HG02623 (cell line): ENCODE results near the gene NLRP9.

Experiments
- ATAC-seq: cut with Tn5 transposase; IDR thresholded peaks from one replicate; pipeline ENCODE4 v1.9.1; 2021; ENCODE audit warnings: moderate library complexity; ENCODE audit not compliant: unreplicated experiment

NLRP9 gene

DNA sequence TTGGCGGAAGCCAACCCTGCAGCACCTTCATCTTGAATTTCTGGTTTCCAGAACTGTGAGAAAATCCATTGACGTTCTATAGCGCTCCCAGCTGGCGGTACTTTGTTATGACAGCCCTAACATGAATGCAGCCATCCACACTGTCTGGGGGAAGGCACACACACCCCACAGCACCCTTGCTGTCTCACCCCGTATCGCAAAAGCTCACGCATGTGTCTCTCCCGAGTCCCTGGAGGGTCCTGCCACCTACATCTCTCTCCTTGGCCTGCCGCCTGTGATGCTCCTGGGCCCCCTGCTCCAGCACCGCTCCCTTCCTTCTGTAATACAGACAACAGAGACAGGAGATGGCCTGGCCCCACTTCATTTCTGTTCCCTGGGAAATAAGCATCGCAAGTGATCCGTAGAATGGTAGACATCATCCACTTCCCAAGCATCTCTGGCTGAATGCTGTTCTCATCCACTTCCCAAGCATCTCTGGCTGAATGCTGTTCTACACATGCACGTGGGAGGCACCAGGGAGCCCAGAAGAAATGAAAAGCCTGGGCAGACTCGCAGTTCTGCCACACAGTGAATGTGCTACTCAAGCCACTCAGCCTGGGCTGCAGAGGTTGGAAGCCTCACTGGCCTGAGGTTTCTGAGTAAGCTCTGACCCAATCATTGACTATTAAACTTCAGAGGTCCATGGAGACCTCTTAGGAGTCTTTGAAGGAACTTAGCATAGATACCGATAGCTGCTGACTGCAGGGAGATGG is 33.5 kb downstream of the NLRP9 start:
- ATAC-seq, result no peak

DNA sequence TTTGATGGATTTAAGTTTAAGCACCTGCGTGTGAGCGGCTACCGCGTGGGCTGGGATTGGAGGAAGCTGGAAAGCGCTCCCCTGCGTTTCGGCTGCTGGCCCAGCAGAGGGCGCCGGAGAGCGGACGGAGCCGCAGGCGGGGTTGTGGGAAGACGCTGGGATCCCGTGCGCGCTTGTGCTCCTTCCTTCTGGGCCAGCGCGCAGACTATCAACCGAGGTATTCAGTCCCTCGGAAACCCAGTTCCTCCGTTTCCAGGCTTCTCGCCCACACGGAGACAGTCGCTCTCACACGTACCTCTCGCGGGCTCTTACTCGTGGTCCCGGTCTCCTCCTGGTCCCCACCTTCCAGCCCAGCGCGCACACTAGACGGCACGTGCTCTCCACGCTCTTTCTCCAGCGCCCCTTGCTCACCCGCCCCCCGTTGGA is 34.4 kb downstream of the NLRP9 start:
- ATAC-seq, result no peak

DNA sequence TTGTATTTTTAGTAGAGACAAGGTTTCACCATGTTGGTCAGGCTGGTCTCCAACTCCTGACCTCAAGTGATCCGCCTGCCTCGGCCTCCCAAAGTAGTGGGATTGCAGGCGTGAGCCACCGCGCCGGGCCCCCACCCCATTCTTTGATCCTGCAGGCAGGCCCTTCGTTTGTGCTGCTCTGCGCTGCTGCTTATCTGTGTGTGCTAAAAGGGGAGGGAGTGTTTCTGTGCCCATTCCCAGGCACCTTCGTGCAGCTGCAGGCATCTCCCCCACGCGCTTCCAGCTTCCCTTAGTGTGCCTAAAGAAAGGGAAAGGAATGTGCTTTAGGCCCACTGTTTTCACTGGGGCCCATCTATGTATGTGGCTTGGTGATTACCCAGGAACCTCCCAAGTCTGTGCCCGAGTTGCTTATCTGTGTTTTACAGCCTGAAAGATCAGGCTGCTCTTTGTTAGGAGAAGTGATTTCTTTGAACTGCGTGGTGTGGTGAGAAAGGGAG is 36.0 kb downstream of the NLRP9 start:
- no peak for ATAC-seq

DNA sequence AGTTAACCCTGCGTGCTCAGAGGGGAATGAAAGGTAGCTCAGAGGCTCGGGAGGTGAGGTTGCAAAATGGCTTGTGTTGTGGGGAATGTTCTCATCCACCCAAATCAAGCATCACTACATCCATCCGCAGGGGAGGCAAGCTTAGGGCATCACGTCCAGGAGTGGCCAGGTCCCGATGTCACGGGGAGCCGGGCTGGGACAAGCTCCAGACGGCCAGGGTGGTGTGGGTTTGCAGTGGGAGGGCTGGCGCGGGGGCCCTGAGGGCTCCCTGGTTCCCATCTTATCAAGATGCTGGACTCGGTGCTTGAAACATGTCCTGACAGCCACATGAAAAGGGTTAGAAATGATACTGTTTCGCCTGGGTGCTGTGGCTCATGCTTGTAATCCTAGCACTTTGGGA is 37.4 kb downstream of the NLRP9 start:
- ATAC-seq, result no peak

DNA sequence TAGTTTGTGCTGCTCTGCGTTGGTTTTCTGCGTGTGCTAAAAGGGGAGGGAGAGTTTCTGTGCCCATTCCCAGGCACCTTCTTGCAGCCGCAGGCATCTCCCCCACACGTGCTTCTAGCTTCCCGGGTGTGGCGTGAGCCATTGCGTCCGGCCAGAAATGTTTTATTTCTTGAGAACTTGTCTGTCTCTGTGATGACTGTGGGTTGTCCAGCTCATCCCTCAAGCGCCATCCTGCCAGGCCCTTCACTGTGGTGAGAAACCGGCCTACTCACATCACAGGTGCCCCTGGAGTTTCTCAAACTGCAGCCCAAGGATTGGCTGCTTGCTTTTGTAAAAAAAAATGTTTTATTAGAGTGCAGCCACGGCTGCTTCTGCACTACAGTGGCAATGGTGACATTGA is 39.0 kb downstream of the NLRP9 start:
- ATAC-seq, result no peak

DNA sequence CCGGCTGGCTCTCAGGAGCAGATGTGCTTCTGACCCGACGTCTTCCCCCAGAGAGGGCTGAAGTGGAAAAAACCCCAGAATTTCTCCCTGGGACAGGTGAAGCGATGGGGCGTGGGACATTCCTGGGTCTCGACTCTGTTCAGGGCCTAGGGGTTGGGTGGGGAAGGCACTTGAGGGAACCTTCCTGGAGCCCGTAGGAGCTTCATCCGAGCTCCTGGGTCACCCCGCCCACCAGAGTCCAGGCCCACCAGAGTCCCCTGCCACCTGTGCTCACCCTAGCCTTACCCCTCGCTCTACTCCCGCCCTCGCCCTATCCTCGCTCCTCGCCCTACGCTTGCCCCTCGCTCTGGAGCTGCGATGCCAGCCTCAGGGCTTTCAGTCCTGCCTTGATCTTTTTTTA is 39.9 kb downstream of the NLRP9 start:
- ATAC-seq, result no peak

DNA sequence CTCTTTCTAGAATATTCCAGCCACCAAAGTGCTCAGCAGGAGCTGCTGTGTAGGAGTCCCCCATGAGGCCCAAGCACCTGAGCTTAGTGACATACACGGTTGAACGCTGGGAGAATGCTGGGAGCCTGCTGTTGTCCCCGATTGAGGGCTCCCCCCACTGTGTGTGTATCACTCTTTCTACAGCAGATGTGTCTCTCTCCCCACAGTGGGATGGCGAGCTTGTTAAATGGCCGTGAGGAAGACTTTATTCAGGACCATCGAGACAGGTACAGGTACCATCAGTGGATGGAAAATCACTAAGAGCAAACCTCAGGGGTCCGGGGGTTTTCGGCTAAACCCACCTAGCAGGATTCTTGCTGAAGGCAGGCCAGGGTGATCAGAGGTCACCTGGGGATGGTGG is 40.5 kb downstream of the NLRP9 start:
- no peak for ATAC-seq

DNA sequence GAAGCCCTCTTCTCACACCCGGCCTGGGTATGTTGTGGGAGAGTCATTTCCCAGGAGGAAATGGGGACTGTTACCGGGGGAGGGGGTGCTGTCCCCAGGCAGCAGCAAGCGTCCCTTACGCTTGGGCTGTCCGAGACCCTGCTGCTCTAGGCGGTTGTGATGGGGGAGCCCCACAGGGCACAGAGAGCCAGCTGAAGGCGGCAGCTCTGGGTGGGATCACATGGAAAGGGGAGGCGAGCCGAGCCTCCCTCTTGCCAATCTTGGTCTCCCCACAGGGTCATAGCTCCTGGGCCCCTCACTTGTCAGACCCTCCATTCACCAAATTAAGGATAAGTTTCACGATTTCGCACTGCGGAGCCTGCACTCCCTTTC is 41.1 kb downstream of the NLRP9 start:
- no peak for ATAC-seq

DNA sequence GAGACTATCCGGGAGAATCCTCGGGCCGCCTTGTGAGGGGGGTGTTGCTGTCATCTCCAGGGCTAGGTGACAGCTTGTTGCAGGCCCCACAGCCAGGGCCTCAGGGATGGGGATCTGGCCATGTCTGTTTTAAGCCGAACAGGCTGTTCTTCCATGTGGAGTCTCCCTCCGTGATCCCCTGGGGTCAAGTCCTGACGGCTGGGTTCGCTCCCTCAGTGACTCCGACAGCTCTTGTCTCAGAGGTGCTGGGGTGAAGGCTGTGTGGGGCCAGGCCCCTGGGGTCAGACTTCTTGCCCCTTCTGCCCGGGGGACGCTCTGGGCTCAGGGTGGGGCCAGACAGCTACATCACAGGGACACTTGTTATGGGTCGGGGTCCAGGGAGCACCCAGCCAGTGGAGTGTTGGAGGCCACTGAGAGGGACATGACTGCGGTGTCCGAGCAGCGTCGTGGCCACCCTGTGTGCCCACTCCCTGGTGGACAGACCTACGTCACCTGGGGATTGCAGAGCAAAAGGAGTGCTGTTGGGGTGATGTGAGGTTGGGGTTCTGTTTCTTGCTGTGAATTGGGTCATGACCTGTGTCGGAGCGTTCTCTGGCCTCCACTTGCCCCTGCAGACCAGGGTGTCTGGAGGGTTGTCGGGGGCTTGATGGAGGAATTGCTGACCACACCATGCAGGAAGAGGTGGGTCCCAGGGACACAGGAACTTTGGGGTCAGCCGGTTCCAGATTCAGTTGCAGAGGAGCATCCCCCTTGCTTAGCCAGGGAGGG is 41.7 kb downstream of the NLRP9 start:
- ATAC-seq, result no peak

DNA sequence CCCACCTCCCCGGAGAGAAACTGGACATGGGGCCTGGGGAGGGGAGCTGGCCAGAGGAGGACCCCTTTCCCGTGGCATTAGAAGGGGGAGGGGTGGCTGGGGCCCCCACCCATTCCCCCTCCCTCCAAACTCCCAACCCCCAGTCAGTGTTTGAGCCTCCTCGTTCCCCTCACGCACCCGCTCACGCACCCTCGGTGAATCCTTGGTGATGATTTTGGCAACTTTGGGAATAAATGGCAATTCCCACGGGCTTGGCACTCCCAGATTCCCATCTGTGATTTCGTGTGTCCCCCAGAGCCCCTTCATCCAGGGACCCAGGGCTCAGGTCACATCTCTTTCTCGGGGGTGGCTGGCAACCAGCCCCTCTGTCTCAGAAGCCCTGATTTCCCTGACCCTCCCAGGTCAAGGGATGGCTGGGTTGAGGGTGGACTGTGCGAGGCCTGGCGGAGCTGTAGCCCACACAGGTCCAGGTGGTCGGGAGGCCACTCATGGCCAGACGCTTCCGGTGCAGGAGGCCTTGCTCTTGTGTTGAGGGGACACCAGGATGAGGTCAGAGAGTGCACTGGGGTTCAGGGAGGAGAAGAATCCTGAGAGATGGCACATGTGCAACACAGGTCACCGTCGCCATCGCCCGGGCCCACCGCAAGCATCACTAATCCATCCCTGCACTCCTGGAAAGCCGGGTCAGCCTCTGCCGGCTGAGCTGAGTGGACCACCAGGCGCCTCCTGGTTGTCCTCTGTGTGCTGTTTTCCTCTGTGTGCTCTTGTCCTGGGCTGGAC is 42.5 kb downstream of the NLRP9 start:
- ATAC-seq, result no peak

DNA sequence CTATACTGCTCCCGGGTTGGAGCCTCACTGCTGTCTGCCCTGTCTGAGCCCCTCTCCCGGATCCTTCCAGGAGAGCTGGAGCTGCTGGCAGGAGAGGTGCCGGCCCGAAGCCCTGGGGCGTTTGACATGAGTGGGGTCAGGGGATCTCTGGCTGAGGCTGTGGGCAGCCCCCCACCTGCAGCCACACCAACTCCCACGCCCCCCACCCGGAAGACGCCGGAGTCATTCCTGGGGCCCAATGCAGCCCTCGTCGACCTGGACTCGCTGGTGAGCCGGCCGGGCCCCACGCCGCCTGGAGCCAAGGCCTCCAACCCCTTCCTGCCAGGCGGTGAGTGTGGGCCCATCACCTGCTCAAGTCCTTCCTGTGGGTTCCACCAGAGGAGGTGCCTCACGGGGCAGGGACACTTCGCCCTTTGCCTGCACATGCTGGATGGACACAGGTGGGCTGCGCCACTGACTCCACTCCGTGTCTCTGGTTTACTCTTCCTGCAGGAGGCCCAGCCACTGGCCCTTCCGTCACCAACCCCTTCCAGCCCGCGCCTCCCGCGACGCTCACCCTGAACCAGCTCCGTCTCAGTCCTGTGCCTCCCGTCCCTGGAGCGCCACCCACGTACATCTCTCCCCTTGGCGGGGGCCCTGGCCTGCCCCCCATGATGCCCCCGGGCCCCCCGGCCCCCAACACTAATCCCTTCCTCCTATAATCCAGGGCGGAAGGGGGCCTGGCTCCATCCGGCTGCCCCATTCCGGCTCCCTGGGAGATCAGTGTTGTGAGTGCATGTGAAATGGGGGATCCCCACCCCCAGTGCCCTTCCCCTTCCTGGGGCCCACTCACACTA is 43.3 kb downstream of the NLRP9 start:
- ATAC-seq, result no peak

DNA sequence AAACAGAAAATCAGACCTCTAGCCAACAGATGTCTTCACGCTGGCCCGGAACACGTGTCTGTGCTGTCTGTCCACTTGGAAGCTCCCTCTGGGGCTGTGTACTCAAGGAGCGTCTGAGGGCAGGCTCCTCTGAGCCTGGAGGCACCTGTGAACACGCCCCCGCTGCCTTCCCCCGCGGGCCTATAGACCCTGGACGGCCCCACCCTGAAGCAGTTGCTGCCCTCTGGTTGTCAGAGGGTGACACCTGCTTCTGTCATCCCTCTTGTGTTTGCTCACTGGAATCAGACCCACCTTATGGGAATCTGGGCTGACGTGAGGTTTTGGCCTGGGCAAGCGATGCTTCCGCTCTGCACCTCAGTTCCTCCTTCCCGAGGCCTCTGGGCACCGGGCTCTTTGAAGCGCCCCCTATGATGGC is 44.0 kb downstream of the NLRP9 start:
- ATAC-seq, result no peak

DNA sequence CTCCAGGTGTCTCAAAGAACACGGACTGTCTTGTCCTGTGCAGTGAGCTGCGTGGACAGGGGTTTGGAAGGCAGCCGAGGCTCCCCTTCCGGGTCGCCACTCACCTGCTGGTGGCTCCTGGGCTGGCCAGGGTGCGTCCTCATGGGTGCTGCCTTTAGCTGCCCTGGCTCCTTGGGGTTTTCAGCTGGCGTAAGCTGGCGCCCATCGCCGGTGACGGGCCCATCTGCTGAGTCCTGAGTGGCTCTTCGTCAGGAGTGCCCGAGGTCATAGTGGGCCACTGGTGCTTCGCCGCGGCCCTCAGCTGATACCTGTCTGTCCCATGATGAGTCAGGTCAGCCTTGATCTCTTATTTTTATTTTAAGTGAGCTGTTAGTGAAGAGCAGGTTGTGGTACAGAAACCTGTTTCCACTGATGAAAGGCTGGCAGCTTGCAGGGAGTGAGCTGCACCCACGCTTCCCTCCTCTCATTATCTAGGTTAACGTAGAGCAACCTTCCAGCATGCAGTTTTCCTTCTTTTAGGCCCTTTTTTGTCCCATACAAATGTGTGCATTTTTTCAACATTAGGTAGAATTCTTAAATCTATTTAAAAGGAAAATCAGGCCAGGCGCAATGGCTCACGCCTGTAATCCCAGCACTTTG is 44.7 kb downstream of the NLRP9 start:
- no peak for ATAC-seq

DNA sequence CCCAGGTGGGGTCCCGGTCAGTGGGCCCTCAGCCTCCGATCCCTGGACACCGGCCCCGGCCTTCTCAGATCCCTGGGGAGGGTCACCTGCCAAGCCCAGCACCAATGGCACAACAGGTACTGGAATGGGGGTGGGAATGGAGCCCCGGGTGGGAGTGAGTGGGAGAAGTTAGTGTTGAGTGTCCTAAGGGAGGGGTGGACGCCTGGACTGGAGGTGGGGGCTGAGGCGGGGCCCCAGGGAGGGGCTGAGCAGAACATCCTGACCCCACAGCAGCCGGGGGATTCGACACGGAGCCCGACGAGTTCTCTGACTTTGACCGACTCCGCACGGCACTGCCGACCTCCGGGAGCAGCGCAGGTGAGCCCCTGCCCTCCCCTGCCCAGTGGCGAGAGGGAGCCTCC is 45.5 kb downstream of the NLRP9 start:
- no peak for ATAC-seq

DNA sequence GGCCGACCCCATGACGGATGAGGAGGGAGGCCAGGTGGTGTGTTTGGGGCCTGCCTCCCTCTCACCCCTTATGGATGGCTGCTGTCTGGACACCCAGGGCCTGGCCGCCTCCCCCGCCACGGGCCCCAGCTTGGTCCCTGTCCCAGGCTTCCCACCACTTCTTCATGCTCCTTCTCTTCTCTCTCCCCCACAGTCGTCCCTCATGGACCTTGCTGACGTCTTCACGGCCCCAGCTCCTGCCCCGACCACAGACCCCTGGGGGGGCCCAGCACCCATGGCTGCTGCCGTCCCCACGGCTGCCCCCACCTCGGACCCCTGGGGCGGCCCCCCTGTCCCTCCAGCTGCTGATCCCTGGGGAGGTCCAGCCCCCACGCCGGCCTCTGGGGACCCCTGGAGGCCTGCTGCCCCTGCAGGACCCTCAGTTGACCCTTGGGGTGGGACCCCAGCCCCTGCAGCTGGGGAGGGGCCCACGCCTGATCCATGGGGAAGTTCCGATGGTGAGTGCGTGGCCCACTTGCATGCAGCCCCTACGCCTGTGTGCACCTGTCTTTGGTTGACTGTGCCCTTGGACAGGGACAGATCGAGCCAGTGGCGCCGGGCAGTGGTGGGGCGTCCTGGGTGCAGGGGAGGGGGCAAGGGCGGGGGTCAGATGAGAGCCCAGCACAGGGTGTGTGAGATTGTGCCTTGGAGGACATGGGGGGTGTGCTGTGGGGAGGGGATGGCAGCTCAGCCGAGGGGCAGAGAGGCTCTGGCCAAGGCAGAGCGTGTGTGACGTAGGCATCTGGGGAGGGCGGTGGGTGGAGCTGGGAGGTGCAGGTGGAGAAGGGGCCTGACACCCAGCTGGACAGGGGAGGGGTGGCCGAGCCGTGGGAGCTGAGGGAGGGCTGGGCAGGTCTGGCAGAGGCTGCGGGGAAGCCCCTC is 46.4 kb downstream of the NLRP9 start:
- no peak for ATAC-seq

DNA sequence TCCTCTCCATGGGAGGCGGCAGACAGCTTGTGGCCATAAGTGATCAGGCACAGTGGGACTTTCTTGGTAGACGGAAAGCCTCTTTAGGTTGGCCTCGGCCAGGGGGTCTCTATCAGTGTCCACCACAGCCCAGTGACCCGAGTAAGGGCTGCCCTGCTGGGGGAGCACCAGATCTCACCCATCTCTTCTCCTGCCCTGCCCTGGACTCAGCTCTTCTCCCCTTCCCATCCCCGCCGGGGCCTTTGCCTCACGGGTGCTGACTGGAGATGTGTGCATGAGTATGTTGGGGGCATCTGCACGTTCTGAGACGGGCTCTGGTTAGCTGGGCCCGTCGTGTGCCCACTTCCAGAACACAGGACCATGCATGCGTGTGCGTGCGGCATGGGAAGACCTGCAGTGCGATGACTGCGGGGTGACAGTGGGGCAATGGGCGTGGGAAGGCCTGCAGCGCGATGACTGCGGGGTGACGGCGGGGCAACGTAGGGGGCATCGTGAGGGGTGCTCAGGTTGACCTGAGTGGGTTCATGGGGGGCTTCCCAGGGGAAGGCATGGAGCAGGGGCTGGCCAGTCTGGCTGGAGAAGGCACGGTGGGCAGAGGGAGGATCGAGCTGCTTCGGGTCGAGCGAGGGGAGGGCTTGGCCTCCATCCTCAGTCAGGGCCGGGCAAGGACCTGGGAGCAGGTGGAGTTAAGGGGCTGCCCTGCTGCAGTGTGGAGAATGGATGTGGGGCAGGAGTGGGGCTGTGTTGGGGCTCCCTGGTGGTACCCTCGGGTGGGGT is 47.2 kb downstream of the NLRP9 start:
- ATAC-seq, result no peak

DNA sequence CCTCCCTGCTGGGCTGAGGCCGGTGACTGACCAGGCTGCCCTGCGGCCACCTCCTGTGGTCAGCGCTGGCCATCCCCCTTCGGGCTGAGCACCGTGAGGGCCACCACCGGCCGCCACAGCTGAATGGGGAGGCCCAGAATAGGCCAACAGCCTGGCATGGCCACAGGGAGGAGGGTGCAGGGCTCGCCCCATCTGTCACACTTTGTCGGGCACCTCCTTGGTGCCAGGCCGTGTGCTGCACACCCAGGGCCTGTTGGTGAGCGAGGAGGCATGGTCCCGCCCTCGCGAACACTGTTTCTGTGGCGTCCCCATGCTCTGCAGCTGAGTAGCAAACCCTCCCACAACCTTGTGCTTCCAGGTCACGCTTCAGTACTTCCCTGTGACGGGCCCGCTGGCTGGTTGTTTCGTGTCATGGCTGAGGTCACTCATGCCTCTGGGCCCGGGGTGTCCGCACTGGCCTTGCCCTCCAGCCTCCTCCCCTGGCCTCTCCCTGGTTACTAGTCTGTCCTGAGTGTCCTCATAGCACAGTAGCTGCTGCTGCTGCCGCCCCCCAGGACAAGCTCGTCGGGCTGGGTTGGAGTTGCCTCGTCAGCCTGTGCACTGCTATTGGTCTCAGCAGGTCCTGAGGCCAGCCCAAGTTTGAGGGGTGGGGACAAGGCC is 48.0 kb downstream of the NLRP9 start:
- no peak for ATAC-seq
